ENCODE measurements around the gene PPP2R1A.

The PPP2R1A gene

GRCh38 chr19:52189735-52190486 is at the start of gene PPP2R1A:
PPP2R1A (plus strand) TSS chr19:52190052; CDS start chr19:52190097, 45 bp downstream.
- DNase-seq (ENCODE audit: low read depth): peak; percentile 97

DNA sequence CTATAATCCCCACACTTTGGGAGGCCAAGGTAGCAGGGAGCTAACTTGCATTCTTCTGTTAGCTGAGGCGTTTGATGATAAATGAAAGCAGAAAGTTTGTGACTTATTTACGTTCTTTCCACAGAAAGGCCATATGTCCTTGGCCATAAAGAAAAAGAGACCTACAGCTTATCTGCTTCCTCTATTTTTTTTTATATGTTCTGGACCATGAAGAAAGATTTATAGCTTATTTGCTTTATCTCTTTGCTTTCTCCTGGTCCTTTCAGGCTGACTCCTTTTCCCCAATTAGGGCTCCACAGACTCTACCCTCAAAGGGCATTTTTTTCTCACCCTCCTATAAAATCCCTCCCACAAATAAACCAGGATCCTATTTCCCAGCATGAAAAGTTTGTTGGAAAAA is 48.6 kb upstream of the PPP2R1A start:
- DNase-seq (ENCODE audit: low read depth): no peak

DNA sequence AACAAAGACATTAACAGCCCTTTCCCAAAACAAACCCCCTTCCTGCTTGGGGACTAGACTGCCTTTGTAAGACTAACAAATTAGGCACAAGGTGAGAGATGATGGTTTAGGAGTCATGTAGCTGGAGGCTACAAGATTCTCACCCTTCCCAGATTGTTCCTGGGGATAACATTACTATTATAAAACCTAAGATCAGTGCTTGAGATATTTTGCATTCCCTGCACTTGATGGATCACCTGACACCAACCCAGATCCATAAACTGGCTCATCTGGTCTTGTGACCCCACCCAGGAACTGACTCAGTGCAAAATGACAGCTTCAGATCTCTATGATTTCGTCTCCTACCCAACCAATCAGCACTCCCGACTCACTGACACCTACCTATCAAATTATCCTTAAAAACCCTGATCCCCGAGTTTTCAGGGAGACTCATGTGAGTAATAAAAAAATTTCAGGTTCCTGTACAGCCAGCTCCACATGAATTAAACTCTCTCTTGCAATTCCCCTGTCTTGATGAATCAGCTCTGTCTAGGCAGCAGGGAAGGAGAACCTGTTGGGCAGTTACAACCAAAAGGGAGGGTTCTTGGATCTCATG is 47.8 kb upstream of the PPP2R1A start:
- DNase-seq (ENCODE audit: low read depth): no peak

GRCh38 chr19:52148256-52148655 is 41.6 kb upstream of the PPP2R1A start:
- DNase-seq (ENCODE audit: low read depth): no peak

DNA sequence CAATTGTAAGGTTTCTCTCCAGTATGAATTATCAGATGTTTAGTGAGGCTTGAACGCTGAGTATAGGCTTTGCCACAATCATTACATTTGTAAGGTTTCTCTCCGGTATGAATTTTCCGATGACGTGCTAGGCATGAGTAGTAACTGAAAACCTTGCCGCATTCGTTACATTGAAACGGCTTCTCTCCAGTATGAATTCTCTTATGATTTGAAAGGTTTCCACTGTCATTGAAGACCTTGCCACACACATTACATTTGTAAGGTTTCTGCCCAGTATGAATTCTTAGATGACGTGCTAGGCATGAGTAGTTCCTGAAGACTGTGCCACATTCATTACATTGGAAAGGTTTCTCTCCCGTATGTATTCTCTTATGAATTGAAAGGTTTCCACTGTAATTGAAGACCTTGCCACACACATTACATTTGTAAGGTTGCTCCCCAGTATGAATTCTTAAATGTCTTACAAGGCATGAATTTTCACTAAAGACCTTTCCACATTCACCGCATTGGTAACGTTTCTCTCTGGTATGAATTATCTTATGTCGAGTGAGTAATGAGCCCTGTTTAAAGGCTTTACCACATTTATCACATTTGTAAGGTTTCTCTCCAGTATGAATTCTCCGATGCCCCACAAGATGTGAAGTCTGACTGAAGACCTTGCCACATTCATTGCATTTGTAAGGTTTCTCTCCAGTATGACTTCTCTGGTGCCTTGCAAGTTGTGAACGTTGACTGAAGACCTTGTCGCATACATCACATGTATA is 34.1 kb upstream of the PPP2R1A start:
- DNase-seq (ENCODE audit: low read depth): no peak

DNA sequence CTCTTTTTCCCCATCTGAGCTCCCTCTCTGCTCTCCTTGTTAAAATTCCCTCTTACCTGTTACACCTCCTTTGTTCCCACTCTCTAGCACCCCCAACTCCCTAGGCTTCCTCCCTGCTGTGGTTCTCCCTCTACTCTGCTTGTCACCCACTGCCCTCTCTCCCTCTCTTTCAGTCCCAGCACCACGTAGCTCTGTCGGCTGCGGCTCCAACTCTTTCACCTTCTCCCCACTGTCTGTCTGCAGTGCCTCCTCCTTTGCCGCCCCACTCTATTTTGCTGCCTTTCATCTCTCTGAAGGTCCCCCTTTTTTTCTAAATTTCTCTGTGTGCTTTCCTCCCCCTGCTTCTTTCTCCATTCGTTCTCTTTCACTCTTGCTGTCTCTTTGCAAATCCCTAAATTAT is 19.5 kb upstream of the PPP2R1A start:
- no peak for DNase-seq (ENCODE audit: low read depth)

- DNase-seq (ENCODE audit: low read depth): no peak
Measured at GRCh38 chr19:52170863-52171320, 19.0 kb upstream of the PPP2R1A start.

GRCh38 chr19:52171321-52172169 is 18.3 kb upstream of the PPP2R1A start, which contains the start of gene ZNF836:
ZNF836 (minus strand) TSS chr19:52171621; CDS start chr19:52168072, 3,549 bp downstream.
- DNase-seq (ENCODE audit: low read depth): peak; percentile 82

- no peak for DNase-seq (ENCODE audit: low read depth)
Measured at GRCh38 chr19:52172347-52172746, 17.5 kb upstream of the PPP2R1A start.

GRCh38 chr19:52176574-52176973 is 13.3 kb upstream of the PPP2R1A start:
- DNase-seq (ENCODE audit: low read depth): no peak

DNA sequence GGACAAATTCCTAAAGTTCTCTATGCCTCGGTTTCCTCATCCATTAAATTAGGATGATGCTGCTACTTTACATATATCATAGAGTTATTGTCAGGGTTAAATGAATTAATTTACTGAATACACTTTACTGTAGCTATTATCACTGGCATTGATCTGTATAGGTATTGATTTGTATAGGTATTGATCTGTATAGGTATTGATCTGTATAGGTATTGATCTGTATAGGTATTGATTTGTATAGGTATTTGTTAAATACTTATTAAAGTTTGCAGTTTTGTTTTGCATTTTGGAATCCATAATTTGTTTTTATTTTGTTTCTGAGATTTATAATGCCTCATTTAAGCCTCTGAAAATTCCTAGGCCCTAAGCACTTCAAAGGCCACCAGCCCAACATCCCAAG is 2.4 kb upstream of the PPP2R1A start:
- no peak for DNase-seq (ENCODE audit: low read depth)

- peak; percentile 5 for DNase-seq (ENCODE audit: low read depth)
Measured at GRCh38 chr19:52188822-52189734, 774 bp upstream of the PPP2R1A start.

- DNase-seq (ENCODE audit: low read depth): no peak
Measured at GRCh38 chr19:52190487-52191293, 838 bp downstream of the PPP2R1A start.

DNA sequence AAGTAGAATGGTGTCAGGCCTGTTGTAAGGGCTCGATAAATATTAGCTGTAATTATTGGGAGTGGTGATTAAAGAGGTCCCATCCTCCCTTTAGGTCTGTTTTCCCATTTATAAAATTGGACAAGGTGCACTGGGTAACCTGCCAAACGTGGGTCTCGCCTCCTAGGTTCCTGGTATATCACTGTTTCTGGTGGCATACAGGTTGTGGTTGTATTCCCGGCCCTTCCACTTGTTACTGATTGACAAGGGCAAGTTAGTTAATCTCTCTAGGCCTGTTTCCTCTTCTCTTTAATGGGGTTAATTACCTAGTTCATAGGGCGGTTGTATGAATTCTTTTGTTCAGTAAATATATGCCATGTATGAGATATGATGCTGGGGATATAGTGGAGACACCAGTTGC is 1.5 kb downstream of the PPP2R1A start:
- DNase-seq (ENCODE audit: low read depth): no peak

DNA sequence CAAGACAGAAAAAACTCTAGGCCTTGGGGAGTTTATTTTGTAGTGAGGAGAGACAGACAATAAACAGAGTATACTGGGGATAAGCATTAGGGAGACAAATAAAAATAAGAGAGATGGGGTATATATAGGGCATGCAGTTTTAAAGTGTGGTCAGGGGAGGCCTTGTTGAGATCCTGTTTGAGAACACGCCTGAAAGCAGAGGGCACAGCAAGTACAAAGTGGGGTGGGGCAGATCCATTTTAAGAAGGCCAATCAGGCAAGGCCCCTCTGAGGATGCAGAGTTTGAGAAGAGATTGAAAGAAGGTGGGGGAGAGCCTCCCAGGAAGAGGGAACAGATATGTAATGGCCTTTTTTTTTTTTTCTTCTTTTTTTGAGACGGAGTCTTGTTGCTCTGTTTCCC is 2.1 kb downstream of the PPP2R1A start:
- no peak for DNase-seq (ENCODE audit: low read depth)

- DNase-seq (ENCODE audit: low read depth): no peak
Measured at GRCh38 chr19:52196256-52196967, 6.6 kb downstream of the PPP2R1A start.

DNA sequence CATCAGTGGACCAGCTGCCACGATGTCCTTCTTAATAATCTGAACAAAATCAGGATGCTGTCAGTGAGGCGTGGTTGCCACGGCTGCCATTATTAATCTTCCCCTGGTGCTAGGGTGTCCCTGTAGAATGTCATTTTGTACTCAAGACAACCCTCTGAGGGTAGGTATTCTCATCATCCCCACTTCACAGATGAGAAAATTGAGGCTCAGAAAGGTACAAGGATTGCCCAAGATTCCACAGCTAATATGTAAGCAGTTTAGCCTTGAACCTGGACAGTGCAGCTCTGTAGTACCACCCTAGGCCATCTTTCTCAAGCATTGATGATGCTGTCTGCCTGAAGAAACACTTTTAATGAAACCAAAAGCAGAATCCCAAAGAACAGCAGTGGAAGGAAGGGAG is 8.1 kb downstream of the PPP2R1A start:
- DNase-seq (ENCODE audit: low read depth): no peak

- DNase-seq (ENCODE audit: low read depth): no peak
Measured at GRCh38 chr19:52198678-52199077, 8.8 kb downstream of the PPP2R1A start.

- no peak for DNase-seq (ENCODE audit: low read depth)
Measured at GRCh38 chr19:52200044-52200443, 10.2 kb downstream of the PPP2R1A start.
